PC-3 (cell line): ENCODE data around the gene EAF1.

Experiments
- EZH2 ChIP-seq: fragments of 300-600 bp; sonication (generic); IDR thresholded peaks from one replicate; pipeline ENCODE4 v1.6.1; 2017; ENCODE audit warnings: antibody characterized with exemption, mild to moderate bottlenecking, low read length; ENCODE audit not compliant: unreplicated experiment
- TF ChIP-seq, protein P1 (sequence below): fragments of 300-600 bp; sonication (generic); conservative IDR thresholded peaks from 2 replicates; pipeline ENCODE4 v1.5.1; 2017; ENCODE audit warnings: antibody characterized with exemption, low read depth, mild to moderate bottlenecking, low read length

DNA sequence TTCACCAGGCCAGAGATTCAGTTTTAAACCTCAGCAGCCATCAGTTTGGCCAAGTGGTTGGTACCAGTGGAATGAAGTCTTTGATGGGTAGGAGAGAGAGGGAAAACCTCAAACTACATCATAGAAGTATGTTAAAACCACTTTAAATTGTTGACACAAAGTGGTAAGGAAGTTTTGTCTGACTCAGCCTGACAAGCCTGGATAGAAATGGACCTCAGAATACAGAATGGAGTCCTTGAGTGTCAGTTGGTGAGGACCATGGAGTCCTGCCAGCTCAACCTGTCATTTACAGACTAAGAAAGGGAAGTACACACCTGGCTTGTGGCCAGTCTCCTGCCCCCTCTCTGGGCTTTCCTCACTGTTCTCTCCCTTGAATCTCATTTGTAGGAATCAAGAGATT is 12.1 kb downstream of the EAF1 start:
- TF ChIP-seq, protein P1, sequence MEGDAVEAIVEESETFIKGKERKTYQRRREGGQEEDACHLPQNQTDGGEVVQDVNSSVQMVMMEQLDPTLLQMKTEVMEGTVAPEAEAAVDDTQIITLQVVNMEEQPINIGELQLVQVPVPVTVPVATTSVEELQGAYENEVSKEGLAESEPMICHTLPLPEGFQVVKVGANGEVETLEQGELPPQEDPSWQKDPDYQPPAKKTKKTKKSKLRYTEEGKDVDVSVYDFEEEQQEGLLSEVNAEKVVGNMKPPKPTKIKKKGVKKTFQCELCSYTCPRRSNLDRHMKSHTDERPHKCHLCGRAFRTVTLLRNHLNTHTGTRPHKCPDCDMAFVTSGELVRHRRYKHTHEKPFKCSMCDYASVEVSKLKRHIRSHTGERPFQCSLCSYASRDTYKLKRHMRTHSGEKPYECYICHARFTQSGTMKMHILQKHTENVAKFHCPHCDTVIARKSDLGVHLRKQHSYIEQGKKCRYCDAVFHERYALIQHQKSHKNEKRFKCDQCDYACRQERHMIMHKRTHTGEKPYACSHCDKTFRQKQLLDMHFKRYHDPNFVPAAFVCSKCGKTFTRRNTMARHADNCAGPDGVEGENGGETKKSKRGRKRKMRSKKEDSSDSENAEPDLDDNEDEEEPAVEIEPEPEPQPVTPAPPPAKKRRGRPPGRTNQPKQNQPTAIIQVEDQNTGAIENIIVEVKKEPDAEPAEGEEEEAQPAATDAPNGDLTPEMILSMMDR: no peak
- TF ChIP-seq EZH2: no peak
